Measurements from ENCODE around the gene NOL4L. TPM values are rescaled to one million over a fixed set of nuclear protein-coding genes. Genes with fewer than 3 reads are reported as not detected.
A peak's percentile ranks its signal among the peaks of the same experiment; 100 is the strongest.

Gene NOL4L
- total RNA-seq, 2 donors from 2014 or later = 39.6 to 50.7 TPM

DNA sequence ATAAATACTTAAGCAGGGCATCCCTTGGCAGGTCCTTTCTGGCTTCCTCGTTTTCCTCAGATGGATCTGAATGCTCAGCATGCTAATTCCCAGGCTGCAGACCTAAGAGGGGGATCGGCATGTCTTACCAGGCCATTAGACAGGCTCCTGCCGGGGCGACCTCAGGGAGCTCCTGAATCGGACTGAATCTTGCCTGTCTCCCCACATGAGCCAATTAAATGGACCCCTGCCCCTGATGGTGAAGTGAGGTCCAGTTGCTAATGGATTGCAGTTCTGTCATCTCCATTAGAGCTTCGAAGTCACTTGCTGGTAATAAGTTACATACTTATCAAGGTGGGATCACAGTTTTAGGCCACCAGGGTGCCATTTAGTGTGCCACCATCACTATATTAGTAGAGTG is 51.4 kb downstream of the NOL4L start:
- Mint-ChIP-seq H3K9me3 (no peaks in the 10 kb centered on the region), H3K4me3 (no peak overlapping the region), H3K27ac (no peak overlapping the region), H3K36me3 (ENCODE audit: low read depth) (no peaks in the 10 kb centered on the region), H3K4me1 (peaks cover 18% of the 10 kb centered on the region), H3K27me3 (ENCODE audit: insufficient read depth) (peaks cover 33% of the 10 kb centered on the region)
- Histone ChIP-seq H3K27me3 (ENCODE audit: control insufficient read depth, insufficient read depth, low read length, poor library complexity, severe bottlenecking) (peaks cover 7% of the 10 kb centered on the region), H3K4me3 (ENCODE audit: low read length) (no peak overlapping the region), H3K9ac (ENCODE audit: extremely low read depth, low read length, poor library complexity, severe bottlenecking) (no peak overlapping the region), H3K9me3 (ENCODE audit: control insufficient read depth, low read length) (no peaks in the 10 kb centered on the region), H3K4me1 (ENCODE audit: control insufficient read depth, insufficient read depth, low read length) (peaks cover 2% of the 10 kb centered on the region), H3K27ac (ENCODE audit: low read depth, low read length) (no peak overlapping the region), H3K36me3 (ENCODE audit: control insufficient read depth, insufficient read depth, low read length) (no peaks in the 10 kb centered on the region)
- WGBS, 2 experiments (ENCODE audit: insufficient coverage in 1 of 2, insufficient read length in 1 of 2) = 80 to 85% methylated on average over 6 of the region's 6 CpGs
- DNase-seq = no peak
- TF ChIP-seq, protein P1, sequence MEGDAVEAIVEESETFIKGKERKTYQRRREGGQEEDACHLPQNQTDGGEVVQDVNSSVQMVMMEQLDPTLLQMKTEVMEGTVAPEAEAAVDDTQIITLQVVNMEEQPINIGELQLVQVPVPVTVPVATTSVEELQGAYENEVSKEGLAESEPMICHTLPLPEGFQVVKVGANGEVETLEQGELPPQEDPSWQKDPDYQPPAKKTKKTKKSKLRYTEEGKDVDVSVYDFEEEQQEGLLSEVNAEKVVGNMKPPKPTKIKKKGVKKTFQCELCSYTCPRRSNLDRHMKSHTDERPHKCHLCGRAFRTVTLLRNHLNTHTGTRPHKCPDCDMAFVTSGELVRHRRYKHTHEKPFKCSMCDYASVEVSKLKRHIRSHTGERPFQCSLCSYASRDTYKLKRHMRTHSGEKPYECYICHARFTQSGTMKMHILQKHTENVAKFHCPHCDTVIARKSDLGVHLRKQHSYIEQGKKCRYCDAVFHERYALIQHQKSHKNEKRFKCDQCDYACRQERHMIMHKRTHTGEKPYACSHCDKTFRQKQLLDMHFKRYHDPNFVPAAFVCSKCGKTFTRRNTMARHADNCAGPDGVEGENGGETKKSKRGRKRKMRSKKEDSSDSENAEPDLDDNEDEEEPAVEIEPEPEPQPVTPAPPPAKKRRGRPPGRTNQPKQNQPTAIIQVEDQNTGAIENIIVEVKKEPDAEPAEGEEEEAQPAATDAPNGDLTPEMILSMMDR (conservative IDR thresholded peaks at IDR 0.05) = no peak

DNA sequence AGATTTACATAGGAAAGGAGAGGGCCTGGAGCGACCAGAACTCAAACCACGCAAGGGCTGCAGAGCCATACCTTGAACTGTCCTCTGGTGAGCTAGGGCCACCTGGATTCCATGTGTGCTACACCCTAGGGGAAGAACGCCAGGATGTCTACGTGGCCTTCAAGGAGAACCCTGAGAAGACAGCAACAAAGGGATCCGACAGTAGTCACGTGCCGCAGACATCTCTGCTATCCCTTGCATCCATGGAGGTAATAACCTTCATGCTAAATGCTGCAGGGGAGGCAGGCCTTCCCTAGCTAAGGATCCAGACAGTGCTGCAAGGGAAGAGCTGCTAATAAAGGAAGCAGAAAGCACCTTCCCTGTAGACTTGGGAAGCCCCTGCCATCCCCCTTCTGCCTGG is 52.9 kb downstream of the NOL4L start:
- Histone ChIP-seq H3K9ac (ENCODE audit: extremely low read depth, low read length, poor library complexity, severe bottlenecking) (no peak overlapping the region), H3K27ac (ENCODE audit: low read depth, low read length) (no peak overlapping the region), H3K4me1 (ENCODE audit: control insufficient read depth, insufficient read depth, low read length) (no peaks in the 10 kb centered on the region), H3K36me3 (ENCODE audit: control insufficient read depth, insufficient read depth, low read length) (no peaks in the 10 kb centered on the region), H3K4me3 (ENCODE audit: low read length) (no peak overlapping the region), H3K9me3 (ENCODE audit: control insufficient read depth, low read length) (no peaks in the 10 kb centered on the region), H3K27me3 (ENCODE audit: control insufficient read depth, insufficient read depth, low read length, poor library complexity, severe bottlenecking) (peaks cover 3% of the 10 kb centered on the region)
- 91 to 93% methylated on average over 7 of the region's 7 CpGs for WGBS, 2 experiments (ENCODE audit: insufficient coverage in 1 of 2, insufficient read length in 1 of 2)
- Mint-ChIP-seq H3K4me1 (peaks cover 25% of the 10 kb centered on the region), H3K4me3 (no peak overlapping the region), H3K27ac (no peak overlapping the region), H3K27me3 (ENCODE audit: insufficient read depth) (peaks cover 29% of the 10 kb centered on the region), H3K36me3 (ENCODE audit: low read depth) (no peaks in the 10 kb centered on the region), H3K9me3 (no peaks in the 10 kb centered on the region)
- DNase-seq = no peak
- TF ChIP-seq, protein P1 (conservative IDR thresholded peaks at IDR 0.05) = no peak

DNA sequence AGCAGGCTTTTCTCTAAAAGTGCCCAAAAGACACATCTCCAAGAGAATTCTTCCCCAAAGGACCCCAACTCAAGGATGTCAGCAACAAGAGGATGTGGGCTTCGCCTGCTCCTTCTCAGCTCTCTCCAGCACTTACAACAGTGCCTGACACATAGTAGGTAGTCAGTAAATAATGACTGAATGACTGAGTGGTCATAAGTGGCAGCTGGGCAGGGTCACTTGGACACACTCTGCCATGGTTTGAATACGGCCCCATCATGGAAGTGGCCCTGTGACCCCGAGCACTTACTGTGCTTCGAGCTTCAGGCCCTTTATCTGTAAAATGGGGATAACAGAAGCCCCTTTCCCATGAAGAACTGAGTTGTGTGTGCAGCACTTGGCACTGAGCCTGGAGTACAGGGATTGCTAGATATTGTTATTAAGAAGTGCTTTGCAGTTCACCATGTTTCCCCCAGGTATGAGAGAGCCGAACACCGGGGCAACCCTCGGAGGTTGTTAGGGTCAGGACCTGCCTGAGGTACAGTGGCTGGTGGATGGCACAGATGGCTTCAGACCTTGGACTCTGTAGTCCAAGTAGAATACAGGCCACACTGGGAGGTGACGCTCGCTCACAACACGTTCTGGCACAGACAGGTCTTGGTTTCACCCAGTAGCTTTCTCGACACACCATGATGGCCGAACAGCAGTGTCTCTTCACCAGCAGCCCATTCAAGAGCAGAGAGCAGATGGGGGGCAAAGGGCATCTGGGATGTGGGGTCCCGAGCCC is 56.0 kb downstream of the NOL4L start:
- 93 to 96% methylated on average over 9 to 13 of the region's 13 CpGs for WGBS, 2 experiments (ENCODE audit: insufficient coverage in 1 of 2, insufficient read length in 1 of 2)
- TF ChIP-seq, protein P1 (conservative IDR thresholded peaks at IDR 0.05) = no peak
- Histone ChIP-seq H3K9me3 (ENCODE audit: control insufficient read depth, low read length) (no peaks in the 10 kb centered on the region), H3K27me3 (ENCODE audit: control insufficient read depth, insufficient read depth, low read length, poor library complexity, severe bottlenecking) (no peaks in the 10 kb centered on the region), H3K36me3 (ENCODE audit: control insufficient read depth, insufficient read depth, low read length) (no peaks in the 10 kb centered on the region), H3K4me1 (ENCODE audit: control insufficient read depth, insufficient read depth, low read length) (no peaks in the 10 kb centered on the region), H3K9ac (ENCODE audit: extremely low read depth, low read length, poor library complexity, severe bottlenecking) (no peak overlapping the region), H3K4me3 (ENCODE audit: low read length) (no peak overlapping the region), H3K27ac (ENCODE audit: low read depth, low read length) (peak overlapping the region; percentile 92)
- Mint-ChIP-seq H3K9me3 (no peaks in the 10 kb centered on the region), H3K27ac (no peak overlapping the region), H3K36me3 (ENCODE audit: low read depth) (no peaks in the 10 kb centered on the region), H3K27me3 (ENCODE audit: insufficient read depth) (peaks cover 17% of the 10 kb centered on the region), H3K4me1 (peaks cover 13% of the 10 kb centered on the region), H3K4me3 (no peak overlapping the region)
- no peak for DNase-seq

Measured in endodermal cell (in vitro differentiated cells).